GM19023 (cell line): ENCODE results near the gene MYLK4.

Experiments used
- ATAC-seq: cut with Tn5 transposase; IDR thresholded peaks from one replicate; pipeline ENCODE4 v1.9.1; 2021; ENCODE audit warnings: mild to moderate bottlenecking, moderate library complexity; ENCODE audit not compliant: unreplicated experiment

The MYLK4 gene

DNA sequence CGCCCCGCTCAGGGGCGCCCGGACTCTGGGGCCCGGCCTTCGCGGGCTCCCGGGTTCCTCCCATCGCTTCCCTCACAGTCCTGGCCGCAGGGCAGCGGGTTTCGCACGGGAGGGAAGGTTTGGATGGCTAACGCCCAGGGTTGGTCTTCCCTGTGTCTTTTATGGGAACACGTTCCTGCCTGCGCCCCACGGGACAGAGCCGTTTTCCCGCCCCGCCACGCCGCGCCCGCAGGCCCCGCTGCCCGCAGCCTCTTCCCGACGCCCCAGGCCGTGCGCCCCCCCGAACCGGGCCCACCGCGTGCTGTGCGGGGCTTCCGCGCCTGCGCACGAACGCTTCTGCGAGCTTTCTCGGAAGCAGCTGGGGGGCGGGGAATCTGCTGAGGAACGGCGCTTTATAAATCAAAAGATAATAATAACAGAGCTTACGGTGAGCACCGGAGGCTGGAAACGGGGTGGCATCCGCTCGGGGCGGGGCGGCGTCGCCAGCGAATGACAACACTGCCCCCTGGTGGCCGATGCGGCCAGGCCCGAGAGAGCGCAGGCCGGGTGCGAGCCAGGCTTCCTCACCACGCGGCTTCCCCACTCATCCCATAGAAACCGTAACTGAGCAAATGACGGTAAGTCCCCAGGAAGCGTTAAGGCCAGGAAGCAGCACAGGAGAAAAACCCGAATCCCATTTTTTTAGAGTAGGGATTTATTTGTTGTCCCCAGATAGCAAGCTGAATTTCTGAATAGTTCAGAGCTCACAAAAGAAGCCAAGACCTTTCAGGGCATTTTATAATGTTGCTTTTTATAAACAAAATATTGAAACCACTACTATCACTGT lies 116.4 kb downstream of the MYLK4 start:
- ATAC-seq, result no peak

DNA sequence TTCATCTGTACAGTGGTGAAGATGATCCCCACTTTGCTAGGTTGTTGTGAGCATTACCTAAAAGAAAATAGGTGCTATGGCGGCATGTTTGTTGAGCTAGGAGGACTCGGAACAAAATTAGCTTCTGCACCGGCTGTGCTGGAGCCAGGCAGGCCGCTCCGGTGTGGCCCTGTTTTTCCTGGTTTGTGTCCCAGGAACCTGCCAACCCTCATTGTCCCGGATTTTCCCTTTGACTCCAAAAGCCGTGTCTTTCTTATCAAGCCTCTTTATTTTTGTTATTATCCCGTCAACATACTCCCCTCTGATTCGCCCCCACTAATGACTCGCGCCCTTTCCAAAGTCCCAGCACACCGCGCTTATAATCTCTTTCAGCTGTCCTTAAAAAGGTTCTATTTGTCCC lies 117.0 kb downstream of the MYLK4 start:
- no peak for ATAC-seq

DNA sequence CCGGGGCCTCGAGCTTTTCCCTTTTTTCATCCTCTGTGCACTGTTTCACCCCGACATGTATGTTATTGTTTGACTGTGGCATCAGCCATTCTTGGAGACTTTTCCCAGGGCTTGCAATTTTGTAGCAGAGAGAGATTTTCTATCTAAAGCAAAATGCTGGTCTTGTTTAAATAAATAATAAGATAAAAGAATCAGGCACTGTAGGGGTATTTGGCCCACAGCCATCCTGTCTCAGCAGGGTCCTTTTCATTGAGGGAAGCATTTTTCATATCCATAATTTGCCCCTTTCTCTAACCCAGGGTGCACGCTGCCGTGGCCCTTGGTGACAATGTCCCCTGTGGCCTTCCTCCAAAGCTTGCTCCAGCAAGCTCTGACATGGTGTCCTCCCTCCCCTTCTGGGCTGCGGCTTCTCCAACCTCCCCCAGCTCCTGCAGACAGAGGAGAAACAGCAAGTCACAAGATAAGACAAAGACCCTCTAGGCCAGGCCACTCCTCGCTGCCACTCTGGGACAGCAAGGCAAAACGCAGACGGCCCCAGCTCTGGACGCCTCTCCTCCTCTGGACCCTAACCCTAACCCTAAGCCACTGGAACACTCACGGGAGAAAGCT lies 117.6 kb downstream of the MYLK4 start:
- no peak for ATAC-seq

DNA sequence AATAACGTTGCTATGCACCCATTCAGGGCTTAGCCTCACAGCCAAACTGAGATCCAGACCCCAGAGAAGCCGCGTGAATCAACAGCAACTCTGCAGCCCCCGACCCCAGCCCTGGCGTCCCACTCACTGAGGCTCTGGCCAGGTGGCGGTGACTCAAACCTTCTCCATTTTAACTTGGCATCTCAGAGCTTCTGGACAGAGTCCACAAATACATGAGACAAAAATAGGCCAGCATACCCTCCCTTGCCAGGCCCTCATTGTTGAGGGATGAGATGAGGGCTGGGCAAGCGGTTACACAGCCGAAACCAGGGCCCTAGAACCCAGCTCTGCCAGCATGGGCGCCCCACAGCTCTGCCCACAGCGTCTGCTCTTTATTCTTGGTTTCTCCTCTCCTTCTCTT lies 118.4 kb downstream of the MYLK4 start:
- no peak for ATAC-seq

DNA sequence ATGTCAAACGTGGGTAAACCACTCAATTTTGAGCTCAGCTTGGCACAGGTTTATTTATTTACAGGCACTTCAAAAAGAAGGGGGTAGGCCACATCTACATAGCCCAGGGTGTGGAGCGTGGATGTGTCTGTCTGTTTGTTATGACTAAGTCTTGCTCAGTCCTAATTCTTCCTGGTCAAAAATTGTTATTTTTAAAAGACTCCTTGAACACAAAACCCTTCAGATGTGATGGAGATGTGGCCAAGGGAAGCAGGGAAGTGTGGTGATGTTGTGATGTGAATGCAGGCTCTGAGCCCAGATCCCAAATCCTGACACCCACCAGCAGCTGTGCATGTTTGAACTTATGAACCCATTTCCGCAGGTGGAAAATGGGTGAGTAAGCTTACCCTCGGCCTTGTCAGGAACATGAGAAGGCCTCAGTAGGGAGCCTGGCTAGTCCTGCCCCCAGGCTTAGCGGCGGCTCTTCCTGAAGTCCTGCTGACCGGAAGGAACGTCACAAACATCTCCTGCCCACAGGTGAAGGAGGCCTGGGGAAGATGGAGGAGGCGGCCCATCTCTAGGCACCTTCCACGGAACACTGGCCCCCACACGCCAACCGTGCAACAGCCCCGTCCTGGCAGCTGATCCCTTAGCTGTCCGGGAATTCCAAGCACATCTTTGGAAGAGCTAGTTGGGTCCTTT lies 119.7 kb downstream of the MYLK4 start:
- ATAC-seq, result no peak

DNA sequence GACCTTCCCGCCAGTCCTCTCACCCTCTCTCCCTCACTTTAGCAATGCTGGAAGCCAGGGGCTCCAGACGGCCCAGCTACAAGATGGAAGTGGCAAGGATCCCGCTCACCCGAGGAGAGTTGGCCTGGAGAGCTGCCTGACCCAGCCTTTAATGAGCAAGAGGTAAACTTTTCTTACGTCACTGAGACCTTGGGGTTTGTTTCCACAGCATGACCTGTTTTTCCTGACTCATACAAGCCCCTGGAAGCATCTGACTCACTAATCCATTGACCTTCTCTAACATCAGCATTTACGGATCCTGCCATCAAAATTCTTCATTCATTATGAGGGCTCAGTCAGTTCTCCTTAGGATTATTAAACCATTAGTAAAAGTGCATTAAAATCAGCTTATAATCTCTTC lies 120.4 kb downstream of the MYLK4 start:
- ATAC-seq, result no peak

DNA sequence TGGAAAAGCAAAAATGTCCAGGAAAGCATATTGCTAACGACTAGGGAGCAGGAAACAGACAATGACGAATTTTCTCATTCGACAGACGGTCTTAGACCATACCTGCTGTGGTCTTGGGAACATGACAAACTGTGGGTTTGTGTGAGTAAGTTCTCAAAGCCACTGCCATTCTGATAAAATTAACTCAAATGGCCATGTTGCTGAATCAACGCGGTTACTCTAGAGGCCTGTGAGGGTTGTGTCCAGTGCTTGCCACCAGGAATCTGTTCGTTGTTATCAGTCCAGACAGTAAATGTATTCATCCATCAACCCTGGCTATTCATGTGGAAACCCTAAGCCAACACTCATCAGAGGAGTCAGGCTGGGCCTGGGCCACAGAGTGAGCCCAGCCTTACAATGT lies 124.3 kb downstream of the MYLK4 start:
- ATAC-seq, result no peak

DNA sequence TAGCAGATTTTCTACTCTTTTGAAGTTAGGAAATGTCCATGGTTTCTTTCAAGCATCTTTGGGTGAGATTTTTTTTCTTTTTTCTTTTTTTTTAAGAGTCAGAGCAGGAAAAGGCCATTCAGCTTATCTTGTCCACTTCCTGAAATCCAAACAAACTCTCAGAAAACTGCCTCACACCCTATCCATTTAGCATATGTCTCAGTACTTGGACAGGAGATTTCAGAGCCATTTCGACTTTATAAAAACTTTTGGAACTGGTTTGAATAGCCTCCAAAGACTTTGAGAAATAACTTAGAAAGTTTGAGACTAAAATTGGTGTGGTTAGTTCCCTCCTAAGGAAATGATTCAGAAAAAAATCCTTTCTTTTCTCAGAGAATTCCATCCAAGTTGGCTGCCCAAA lies 125.1 kb downstream of the MYLK4 start:
- no peak for ATAC-seq

DNA sequence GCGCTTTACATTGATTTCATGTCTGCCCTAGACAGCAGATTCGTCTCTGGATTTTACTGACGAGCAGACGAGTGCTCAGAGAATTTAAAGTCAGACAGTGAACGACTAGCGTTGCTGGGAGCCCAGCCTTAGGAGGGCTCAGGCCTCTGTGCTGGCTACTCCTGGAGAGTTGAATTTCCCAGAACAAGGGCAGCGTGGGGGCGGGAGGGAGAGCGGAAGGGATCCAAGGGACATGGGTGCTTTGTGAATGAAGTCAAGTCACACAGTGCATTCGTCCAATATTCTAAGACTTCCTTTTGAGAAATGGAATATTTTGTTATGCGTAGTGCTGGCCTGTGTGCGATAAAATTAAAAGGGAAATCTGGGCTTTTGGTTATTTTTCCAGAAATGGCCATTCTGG lies 126.5 kb downstream of the MYLK4 start:
- no peak for ATAC-seq

DNA sequence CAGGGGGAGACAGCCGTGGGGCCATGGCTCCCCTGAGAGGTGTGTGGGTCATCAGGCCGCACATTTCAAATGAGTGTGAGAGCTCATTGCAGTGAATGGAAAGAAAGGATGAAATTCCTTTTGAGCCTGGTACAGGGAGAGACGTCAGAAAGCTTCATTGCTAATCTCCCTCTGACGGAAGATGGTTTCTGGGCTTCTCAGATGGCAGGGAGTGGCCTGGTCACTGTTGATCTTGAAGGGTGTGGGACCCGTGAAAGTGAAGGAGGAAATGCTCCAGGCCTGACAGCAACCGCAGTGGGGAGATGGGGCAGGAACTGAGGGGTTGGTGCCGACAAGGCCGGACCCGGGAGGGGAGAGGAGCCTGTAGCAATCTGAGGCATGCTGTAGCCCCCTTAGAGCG lies 127.4 kb downstream of the MYLK4 start:
- no peak for ATAC-seq

DNA sequence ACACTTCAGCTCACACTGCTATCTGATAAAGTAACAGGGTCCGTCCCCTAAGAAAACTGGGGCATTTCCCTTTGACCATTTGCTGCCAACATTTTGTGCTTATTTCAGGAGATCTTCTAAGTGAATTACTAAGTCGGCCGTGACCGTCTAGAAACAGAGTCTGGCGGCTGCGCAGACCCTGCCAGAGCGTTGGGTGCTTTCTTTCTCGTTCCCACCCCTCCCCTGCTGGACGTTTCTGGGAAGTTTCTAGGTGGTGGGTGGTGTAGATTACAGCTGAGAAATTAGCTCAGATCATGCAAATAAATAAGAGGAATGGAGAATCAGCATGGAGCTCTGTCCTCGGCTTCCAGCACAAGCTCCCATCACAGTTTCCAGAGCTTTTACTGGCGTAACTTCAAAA lies 128.1 kb downstream of the MYLK4 start:
- no peak for ATAC-seq

DNA sequence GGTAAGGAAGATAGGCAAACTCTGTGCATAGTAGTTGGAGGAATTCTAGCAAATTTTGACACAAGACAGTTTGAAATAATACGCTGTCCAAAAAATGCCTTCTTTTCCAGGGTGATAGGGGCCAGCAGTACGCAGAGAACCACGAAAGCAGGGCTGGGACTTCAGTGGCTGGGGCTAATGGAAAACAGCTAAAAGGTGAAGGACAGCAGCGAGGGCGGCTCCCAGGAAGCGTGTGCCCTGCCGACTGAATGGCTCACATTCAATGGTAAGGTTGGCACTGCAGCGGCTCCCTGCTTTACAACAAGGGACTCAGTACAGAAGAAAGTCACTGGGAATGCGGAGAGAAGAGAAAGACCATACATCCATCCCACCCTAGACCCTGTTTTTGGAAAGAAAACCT lies 131.1 kb downstream of the MYLK4 start:
- no peak for ATAC-seq

DNA sequence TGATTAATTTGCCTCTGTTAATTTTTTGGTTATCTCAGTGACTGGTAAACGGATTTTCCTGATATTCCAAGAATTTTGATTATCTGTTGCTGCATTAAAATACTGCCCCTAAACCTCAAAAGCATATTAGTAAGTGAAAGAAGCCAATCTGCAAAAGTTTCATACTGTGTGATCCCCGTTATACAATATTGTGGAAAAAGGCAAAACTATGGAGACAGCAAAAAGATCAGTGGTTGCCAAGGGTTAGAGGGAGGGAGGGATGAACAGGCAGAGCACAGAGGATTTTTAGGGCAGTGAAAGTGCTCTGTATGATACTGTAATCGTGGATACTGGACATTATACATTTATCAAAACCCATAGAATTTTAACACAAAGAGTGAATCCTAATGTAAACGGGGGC lies 133.0 kb downstream of the MYLK4 start:
- no peak for ATAC-seq

DNA sequence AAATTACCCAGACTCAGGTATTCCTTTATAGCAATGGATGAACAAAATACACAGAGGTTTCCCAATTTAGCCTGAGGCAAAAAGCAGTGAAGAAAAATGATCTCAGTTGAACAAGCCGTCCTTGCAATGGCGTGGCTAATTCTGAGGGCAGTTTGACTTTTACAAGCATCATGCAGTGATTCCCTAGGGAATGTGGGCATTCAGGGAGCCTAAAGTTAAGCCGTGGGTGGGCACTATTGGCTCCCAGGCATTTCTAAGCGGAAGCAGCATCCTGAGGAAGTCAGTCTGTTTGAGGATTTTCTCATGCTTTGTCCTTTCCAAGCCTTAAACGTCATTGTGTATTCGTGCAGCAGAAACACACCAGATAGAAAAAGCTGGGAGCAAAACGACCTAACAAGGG lies 133.9 kb downstream of the MYLK4 start:
- no peak for ATAC-seq

DNA sequence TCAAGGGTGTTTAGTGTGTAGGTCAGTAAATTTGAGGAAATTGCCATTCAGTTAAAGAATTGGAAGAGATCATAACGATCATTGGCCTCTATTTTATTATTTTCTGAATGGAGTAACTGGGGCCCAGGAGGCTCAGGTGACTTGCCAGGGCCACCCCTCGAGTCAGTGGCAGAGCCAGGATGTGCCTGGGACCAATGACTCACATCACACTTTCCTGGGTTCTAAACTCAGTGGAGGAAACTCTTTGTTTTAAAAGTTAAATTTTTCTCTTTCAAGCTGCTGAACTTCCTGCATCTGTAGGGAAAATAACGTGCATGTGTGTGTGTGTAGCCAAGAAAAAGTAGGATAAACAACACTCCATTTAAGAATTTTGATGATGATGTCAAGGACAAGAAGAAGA lies 135.5 kb downstream of the MYLK4 start:
- ATAC-seq, result no peak

DNA sequence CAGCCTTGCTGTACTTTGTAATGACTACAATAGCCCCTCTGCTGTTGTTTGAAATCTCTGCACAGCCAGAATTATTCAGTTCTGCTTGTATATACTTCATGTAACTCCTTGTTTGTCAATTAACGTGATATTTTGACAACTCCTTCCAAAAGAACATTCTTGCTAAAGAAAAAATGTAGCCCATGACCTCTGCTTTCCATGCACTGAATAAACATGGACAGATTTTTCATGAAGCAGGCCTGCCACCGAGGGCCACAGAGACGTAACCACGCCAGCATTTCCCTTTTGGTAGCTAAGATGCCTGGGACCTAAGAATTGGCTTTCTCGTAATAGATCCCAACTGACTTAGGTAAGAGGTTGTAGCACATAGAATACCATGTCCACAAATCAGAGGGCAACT lies 135.9 kb downstream of the MYLK4 start:
- no peak for ATAC-seq

DNA sequence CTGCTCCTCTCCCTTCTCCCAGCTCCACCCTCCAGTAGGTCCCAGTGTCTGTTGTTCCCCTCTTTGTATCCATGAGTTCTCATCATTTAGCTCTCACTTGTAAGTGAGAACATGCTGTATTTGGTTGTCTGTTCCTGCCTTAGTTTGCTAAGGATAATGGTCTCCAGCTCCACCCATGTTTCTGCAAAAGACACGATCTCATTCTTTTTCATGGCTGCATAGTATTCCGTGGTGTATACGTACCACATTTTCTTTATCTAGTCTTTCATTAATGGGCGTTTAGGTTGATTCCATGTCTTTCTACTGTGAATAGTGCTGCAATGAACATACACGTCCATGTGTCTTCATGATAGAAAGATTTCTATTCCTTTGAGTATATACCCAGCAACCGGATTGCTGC lies 136.6 kb downstream of the MYLK4 start:
- no peak for ATAC-seq
